HG02852 (cell line): ENCODE data around the gene LYRM7.
"Not testable (repeated sequence)": the region's sequence is repeated elsewhere in the genome, so short reads cannot be mapped to it uniquely, and the experiment has no call there.

ENCODE experiments used
- ATAC-seq: cut with Tn5 transposase; IDR thresholded peaks from one replicate; pipeline ENCODE4 v1.9.1; 2021; ENCODE audit warnings: mild to moderate bottlenecking, moderate library complexity; ENCODE audit not compliant: unreplicated experiment

LYRM7 gene

GRCh38 chr5:131170540-131171275 lies at the start of gene LYRM7:
Gene LYRM7, plus strand, starts transcription at chr5:131170944. Its CDS starts 77 bp downstream, at chr5:131171021.
- ATAC-seq: peak; percentile 97

- not testable (repeated sequence) for ATAC-seq
Measured at GRCh38 chr5:131127244-131127643, 43.5 kb upstream of the LYRM7 start.

- ATAC-seq: no peak
Measured at GRCh38 chr5:131129306-131129705, 41.4 kb upstream of the LYRM7 start.

GRCh38 chr5:131133091-131133490 lies 37.7 kb upstream of the LYRM7 start:
- not testable (repeated sequence) for ATAC-seq

GRCh38 chr5:131138406-131138805 lies 32.3 kb upstream of the LYRM7 start:
- ATAC-seq: not testable (repeated sequence)

- ATAC-seq: no peak
Measured at GRCh38 chr5:131139321-131139720, 31.4 kb upstream of the LYRM7 start.

- ATAC-seq: no peak
Measured at GRCh38 chr5:131142970-131143617, 27.6 kb upstream of the LYRM7 start.

- ATAC-seq: no peak
Measured at GRCh38 chr5:131147258-131147657, 23.5 kb upstream of the LYRM7 start.

GRCh38 chr5:131148835-131149234 lies 21.9 kb upstream of the LYRM7 start:
- no peak for ATAC-seq

- no peak for ATAC-seq
Measured at GRCh38 chr5:131150408-131150807, 20.3 kb upstream of the LYRM7 start.

GRCh38 chr5:131151216-131151615 lies 19.5 kb upstream of the LYRM7 start:
- no peak for ATAC-seq

GRCh38 chr5:131156385-131156784 lies 14.4 kb upstream of the LYRM7 start:
- ATAC-seq: no peak

- ATAC-seq: no peak
Measured at GRCh38 chr5:131156957-131157356, 13.8 kb upstream of the LYRM7 start.

GRCh38 chr5:131160134-131160533 lies 10.6 kb upstream of the LYRM7 start:
- no peak for ATAC-seq

- no peak for ATAC-seq
Measured at GRCh38 chr5:131163276-131164119, 7.2 kb upstream of the LYRM7 start.

GRCh38 chr5:131164191-131165118 lies 6.3 kb upstream of the LYRM7 start:
- peak; percentile 72 for ATAC-seq

GRCh38 chr5:131165119-131165727 lies 5.5 kb upstream of the LYRM7 start, which contains the start of gene HINT1:
Gene HINT1, minus strand, starts transcription at chr5:131165256. Its CDS starts 51 bp downstream, at chr5:131165205.
- ATAC-seq: peak; percentile 81

GRCh38 chr5:131167615-131168014 lies 3.1 kb upstream of the LYRM7 start:
- ATAC-seq: no peak

- no peak for ATAC-seq
Measured at GRCh38 chr5:131169810-131170539, 769 bp upstream of the LYRM7 start.
